ENCODE measurements around the gene CDH15.

CDH15 gene

DNA sequence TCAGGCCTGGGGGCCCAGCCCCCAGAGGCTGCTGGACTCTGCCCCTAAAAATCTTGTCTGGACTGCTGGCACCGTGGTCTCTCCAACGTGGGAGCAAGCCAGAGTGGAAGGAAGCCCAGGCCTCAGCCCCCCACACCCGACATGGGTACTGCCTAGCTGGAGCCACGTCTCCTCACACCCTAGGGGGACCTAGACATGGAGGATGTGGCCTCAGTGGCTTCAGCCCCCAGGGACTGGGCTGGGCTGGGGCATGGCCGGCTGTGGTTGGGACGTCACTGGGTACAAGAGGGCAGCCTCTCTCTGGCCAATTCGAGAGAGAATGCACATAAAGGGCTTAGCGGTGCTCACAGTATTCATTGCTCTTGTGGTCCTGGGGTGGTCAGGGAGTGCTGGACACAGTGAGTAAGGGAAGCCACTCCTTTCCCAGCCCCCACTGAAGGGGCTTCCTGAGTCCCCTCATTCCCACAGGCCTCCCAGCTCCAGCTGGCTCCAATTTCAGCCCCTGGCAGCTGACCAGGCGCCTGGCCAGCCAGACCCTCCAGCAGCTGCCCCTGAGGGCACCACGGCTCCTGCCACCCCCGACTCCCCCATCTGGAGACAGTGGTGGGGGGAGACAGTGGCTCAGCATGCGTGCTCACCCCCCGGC, 1.1 kb downstream of the CDH15 start:
- Histone ChIP-seq H3K4me1 (ENCODE audit: control insufficient read depth, insufficient read depth, low read length, poor library complexity, severe bottlenecking) (peaks cover 18% of the 10 kb centered on the region), H3K4me3 (ENCODE audit: insufficient read depth, low read depth, low read length, poor library complexity, severe bottlenecking) (no peak overlapping the region), H3K27me3 (replicated peaks; ENCODE audit: control insufficient read depth, insufficient read depth, low read length, poor library complexity, severe bottlenecking) (no peaks in the 10 kb centered on the region), H3K27ac (ENCODE audit: insufficient read depth, low read length, poor library complexity, severe bottlenecking) (no peak overlapping the region), H3K36me3 (ENCODE audit: control insufficient read depth, insufficient read depth, low read length) (no peaks in the 10 kb centered on the region), H3K9me3 (ENCODE audit: control insufficient read depth, low read length) (no peaks in the 10 kb centered on the region)
- DNase-seq: no peak

DNA sequence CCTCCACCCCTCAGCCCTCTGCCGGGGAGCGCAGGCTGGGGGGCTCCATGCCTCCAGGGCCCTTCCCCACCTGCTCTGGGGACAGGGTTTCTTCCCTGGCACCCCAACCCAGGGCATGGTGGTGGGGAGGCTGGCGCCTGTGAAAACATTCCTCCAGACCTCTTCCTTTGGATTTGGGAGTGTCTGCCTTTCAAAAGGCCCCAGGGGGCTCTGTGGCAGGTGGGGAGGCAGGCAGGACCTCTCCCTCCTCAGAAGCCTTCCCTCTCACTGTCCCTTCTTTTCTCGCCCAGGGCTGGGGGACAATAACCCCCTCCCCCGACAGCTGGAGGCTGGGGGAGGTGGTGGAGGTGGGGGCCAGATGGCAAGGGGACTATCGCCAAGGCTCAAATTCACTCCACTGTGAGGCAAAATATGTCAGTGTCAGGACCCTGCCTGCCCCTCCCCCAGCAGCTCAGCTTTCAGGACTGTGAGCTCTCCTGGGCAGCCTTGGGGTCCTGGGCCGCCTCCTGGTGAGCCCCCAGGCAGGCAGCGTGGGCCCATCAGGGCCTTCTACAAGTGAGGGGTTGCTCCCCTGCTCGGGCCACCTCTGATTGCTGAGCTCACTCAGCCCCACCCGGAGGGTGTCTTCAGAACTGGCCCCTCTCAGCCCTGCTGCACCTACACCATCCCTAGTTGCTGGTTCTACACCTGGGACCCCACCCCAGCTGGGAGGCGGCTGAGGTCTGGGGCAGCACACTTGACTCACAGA, 1.8 kb downstream of the CDH15 start:
- Histone ChIP-seq H3K4me1 (ENCODE audit: control insufficient read depth, insufficient read depth, low read length, poor library complexity, severe bottlenecking) (peaks cover 15% of the 10 kb centered on the region), H3K4me3 (ENCODE audit: insufficient read depth, low read depth, low read length, poor library complexity, severe bottlenecking) (no peak overlapping the region), H3K27me3 (replicated peaks; ENCODE audit: control insufficient read depth, insufficient read depth, low read length, poor library complexity, severe bottlenecking) (no peaks in the 10 kb centered on the region), H3K27ac (ENCODE audit: insufficient read depth, low read length, poor library complexity, severe bottlenecking) (no peak overlapping the region), H3K36me3 (ENCODE audit: control insufficient read depth, insufficient read depth, low read length) (no peaks in the 10 kb centered on the region), H3K9me3 (ENCODE audit: control insufficient read depth, low read length) (no peaks in the 10 kb centered on the region)
- DNase-seq: no peak

DNA sequence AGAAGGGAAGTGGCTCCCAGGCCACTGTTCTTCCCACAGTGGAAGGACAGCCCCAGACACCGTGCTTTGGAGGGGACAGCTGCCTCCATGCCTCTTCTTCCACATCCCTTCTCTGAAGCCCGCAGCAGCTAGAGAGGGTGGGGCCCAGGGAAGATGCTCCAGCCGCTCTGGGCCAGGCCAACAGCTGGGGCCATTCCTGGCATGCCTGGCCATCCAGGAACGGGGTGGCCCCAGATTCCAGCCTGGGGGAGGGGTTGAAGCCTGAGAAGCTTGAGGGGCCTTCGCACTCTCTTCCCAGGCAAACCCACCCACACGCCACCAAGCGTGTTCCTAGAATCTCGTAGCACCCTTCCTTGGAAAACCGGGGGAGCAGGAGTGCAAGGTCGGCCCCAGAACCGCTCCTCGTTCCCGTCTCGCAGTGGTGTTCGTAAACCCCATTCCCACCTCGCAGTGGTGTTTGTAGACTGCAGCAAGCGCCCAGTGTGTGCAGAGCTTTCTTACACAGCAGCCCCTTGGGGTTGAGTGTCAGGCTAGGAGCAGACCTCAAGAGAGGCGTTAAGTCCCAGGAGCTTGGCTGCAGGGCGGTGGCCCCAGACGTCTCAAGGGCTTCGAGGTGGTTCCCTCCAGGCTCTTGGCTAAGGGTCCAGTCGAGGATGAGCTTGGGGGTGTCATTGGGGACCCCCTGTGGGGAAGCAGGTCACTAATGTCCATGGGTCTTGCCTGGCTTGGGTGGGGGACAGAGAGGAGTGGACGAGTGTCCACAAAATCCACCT, 2.7 kb downstream of the CDH15 start:
- Histone ChIP-seq H3K4me1 (ENCODE audit: control insufficient read depth, insufficient read depth, low read length, poor library complexity, severe bottlenecking) (peaks cover 15% of the 10 kb centered on the region), H3K9me3 (ENCODE audit: control insufficient read depth, low read length) (no peaks in the 10 kb centered on the region), H3K4me3 (ENCODE audit: insufficient read depth, low read depth, low read length, poor library complexity, severe bottlenecking) (no peak overlapping the region), H3K36me3 (ENCODE audit: control insufficient read depth, insufficient read depth, low read length) (no peaks in the 10 kb centered on the region), H3K27me3 (replicated peaks; ENCODE audit: control insufficient read depth, insufficient read depth, low read length, poor library complexity, severe bottlenecking) (no peaks in the 10 kb centered on the region), H3K27ac (ENCODE audit: insufficient read depth, low read length, poor library complexity, severe bottlenecking) (no peak overlapping the region)
- DNase-seq: no peak

DNA sequence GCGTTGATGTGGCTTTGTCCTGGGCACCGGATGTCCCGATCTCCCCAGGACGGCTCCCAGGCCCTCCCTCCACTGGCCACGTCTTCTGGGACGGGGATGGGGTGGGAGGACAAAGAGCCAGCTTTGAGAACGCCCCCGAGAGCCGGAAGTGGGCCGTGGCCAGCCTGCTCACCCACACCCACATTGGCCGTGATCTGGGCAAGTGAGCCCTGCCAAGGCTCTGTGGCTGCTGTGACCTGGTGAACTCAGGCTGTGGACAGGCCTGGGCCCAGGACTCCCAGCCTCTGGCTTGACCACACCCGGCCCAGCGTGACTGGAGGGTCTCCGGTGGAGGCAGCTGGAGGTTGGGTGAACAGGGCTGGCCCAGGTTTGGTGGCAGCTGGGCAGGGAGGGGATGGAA, 3.3 kb downstream of the CDH15 start:
- Histone ChIP-seq H3K4me1 (ENCODE audit: control insufficient read depth, insufficient read depth, low read length, poor library complexity, severe bottlenecking) (peaks cover 15% of the 10 kb centered on the region), H3K27ac (ENCODE audit: insufficient read depth, low read length, poor library complexity, severe bottlenecking) (no peak overlapping the region)

DNA sequence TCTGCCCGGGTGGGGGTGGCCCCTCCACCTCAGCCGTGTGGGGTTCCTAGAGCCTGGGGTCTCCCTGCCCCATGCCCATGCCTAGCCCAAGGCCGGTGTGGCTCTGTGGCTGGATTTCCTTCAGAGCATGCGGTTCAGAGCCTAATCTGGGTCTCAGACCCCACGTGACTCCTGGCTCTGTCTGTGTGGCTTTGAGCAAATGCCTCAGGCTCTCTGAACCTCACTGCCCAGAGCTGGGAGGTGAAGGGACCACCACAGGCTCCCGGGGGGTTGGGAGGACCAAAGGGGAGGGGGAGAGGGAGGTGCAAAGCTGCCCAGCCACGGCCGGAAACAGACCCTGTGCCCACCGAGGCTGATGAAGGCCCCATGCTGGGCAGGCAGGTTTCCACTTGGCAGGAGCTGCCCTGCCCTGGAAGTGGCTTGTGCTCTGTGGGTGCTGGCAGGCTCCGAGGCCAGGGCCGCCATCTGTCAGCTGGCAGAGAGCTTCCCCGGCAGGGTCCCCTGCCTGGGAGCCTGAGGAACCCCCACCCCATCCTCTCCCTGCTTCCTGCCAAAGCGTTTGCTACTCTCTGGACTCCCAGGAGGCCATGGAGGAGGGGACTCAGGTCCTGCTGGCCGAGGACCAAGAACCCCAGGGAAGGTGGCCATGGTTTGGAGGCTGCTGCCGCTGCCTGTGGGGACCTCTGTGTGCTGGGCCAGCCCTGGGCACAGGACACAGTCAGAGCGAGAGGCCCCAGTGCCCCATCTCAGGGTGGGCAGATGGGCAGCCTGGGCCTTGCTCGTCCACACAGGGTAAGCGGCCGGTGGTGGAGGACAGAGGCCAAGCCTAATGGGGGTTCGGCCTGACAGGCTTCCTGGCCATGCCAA, 4.0 kb downstream of the CDH15 start:
- no peak for DNase-seq
- H3K36me3 ChIP-seq (ENCODE audit: control insufficient read depth, insufficient read depth, low read length): no peaks in the 10 kb centered on the region
- H3K9me3 ChIP-seq (ENCODE audit: control insufficient read depth, low read length): no peaks in the 10 kb centered on the region
- no peak overlapping the region for H3K4me3 ChIP-seq (ENCODE audit: insufficient read depth, low read depth, low read length, poor library complexity, severe bottlenecking)
- peaks cover 10% of the 10 kb centered on the region for H3K4me1 ChIP-seq (ENCODE audit: control insufficient read depth, insufficient read depth, low read length, poor library complexity, severe bottlenecking)
- no peaks in the 10 kb centered on the region for H3K27me3 ChIP-seq (replicated peaks; ENCODE audit: control insufficient read depth, insufficient read depth, low read length, poor library complexity, severe bottlenecking)
- H3K27ac ChIP-seq (ENCODE audit: insufficient read depth, low read length, poor library complexity, severe bottlenecking): no peak overlapping the region

More for the DNA sequence above, 3.3 kb downstream of the CDH15 start:
- DNase-seq: no peak
- Histone ChIP-seq H3K4me3 (ENCODE audit: insufficient read depth, low read depth, low read length, poor library complexity, severe bottlenecking) (no peak overlapping the region), H3K27me3 (replicated peaks; ENCODE audit: control insufficient read depth, insufficient read depth, low read length, poor library complexity, severe bottlenecking) (no peaks in the 10 kb centered on the region), H3K36me3 (ENCODE audit: control insufficient read depth, insufficient read depth, low read length) (no peaks in the 10 kb centered on the region), H3K9me3 (ENCODE audit: control insufficient read depth, low read length) (no peaks in the 10 kb centered on the region)

DNA sequence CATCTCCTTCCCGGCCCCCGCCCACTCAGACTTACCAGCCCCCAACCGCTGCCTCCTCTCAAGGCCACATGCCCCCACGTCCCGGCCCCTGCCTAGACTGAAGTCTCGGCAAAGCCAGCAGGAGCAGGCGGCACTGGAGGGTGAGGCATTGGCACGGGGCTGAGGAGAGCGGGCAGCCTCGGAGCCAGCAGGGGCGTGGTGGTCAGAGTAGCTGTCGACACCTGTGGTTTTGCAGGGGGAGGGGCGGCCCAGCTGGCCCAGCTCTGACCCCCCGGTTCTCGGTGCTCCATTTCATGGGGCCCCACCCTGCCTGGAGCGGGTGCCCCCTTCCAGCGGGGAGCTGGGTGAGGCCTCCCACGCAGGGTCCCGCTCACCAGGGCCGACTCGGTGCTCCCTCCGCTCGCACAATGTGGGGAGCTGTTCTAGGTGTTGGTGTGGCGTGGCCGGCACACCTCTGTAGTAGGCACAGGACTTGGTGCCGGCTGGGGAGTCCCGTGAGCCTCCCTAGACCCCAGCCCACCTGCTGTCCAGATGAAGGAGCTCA, 4.7 kb downstream of the CDH15 start:
- no peak for DNase-seq
- Histone ChIP-seq H3K4me3 (ENCODE audit: insufficient read depth, low read depth, low read length, poor library complexity, severe bottlenecking) (no peak overlapping the region), H3K4me1 (ENCODE audit: control insufficient read depth, insufficient read depth, low read length, poor library complexity, severe bottlenecking) (peaks cover 4% of the 10 kb centered on the region), H3K36me3 (ENCODE audit: control insufficient read depth, insufficient read depth, low read length) (no peaks in the 10 kb centered on the region), H3K27ac (ENCODE audit: insufficient read depth, low read length, poor library complexity, severe bottlenecking) (no peak overlapping the region), H3K27me3 (replicated peaks; ENCODE audit: control insufficient read depth, insufficient read depth, low read length, poor library complexity, severe bottlenecking) (no peaks in the 10 kb centered on the region), H3K9me3 (ENCODE audit: control insufficient read depth, low read length) (no peaks in the 10 kb centered on the region)

DNA sequence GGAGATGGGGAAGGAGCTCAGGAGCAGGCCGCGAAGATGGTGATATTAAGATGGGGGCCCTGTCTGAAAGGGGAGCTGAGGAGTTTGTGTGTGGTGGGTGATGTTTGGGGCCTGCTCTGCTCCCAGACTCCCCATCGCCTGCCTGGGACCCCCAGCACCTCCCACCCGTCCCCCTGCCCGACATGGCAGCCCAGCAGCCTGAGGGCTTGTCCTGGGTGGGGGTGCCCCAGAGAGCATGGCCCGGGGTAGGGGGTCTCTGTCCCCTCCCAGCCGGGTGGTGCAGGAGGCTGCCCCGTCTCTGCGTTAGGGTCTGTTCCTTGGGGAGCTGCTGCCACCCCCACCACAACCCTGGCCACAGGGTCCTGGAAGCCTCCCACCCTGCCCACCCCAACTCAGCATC, 5.2 kb downstream of the CDH15 start:
- Histone ChIP-seq H3K27me3 (replicated peaks; ENCODE audit: control insufficient read depth, insufficient read depth, low read length, poor library complexity, severe bottlenecking) (no peaks in the 10 kb centered on the region), H3K36me3 (ENCODE audit: control insufficient read depth, insufficient read depth, low read length) (no peaks in the 10 kb centered on the region), H3K27ac (ENCODE audit: insufficient read depth, low read length, poor library complexity, severe bottlenecking) (no peak overlapping the region), H3K4me1 (ENCODE audit: control insufficient read depth, insufficient read depth, low read length, poor library complexity, severe bottlenecking) (peaks cover 2% of the 10 kb centered on the region), H3K9me3 (ENCODE audit: control insufficient read depth, low read length) (no peaks in the 10 kb centered on the region), H3K4me3 (ENCODE audit: insufficient read depth, low read depth, low read length, poor library complexity, severe bottlenecking) (no peak overlapping the region)
- no peak for DNase-seq

DNA sequence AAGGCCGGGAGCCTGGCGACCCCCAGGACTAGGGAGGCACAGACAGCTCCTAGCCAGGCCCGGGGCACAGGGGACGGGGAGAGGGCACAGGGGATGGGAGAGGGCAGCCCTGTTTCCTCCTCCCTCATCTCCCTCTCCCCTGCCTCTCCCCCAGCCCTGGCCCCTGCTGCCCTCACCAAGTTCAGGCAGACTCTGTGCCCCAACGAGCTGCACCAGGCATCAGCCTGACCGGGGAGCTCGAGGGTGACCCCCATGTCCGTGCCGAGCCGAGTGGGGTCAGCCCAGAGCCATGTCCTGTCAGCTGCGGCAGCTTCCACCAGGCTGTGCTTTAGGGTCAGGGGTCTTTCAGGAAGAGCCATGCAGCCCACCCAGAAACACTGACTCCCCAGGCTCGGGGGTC, 6.0 kb downstream of the CDH15 start:
- H3K27ac ChIP-seq (ENCODE audit: insufficient read depth, low read length, poor library complexity, severe bottlenecking): no peak overlapping the region
- H3K4me1 ChIP-seq (ENCODE audit: control insufficient read depth, insufficient read depth, low read length, poor library complexity, severe bottlenecking): no peaks in the 10 kb centered on the region
- no peaks in the 10 kb centered on the region for H3K36me3 ChIP-seq (ENCODE audit: control insufficient read depth, insufficient read depth, low read length)
- no peak overlapping the region for H3K4me3 ChIP-seq (ENCODE audit: insufficient read depth, low read depth, low read length, poor library complexity, severe bottlenecking)
- H3K27me3 ChIP-seq (replicated peaks; ENCODE audit: control insufficient read depth, insufficient read depth, low read length, poor library complexity, severe bottlenecking): no peaks in the 10 kb centered on the region
- DNase-seq: no peak
- no peaks in the 10 kb centered on the region for H3K9me3 ChIP-seq (ENCODE audit: control insufficient read depth, low read length)

DNA sequence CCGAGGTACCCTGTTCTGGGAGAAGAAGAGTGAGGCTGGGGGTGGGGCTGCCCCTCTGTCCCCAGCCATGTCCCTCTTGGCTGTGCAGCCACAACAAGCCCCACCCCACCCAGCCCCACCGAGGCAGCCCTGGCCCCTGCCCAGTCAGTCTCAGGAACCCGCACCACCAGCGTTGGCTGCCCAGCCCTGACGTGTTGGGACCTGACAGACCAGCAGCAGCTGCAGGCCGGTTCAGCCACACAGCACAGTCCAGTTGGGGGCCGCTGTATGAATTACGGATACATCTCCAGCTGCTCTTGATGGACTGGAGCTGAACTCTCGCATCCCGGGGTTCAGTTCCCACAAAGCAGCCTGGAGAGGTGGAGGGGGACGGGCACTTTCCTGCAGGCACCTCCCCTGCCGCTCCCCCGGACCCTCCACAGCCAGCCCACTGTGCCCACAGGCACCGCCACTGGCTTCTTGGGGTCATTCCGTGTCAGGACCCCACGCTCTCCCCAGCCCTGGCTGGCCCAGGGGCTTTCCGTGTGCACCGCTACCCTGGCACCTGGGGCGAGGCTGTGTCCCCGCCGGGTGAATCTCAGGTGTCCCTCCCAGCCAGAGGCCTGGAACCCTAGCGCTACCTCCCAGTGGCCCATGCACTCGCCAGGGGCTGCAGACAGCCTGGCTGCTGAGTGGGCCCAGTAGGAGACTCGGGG, 7.1 kb downstream of the CDH15 start:
- no peaks in the 10 kb centered on the region for H3K27me3 ChIP-seq (replicated peaks; ENCODE audit: control insufficient read depth, insufficient read depth, low read length, poor library complexity, severe bottlenecking)
- H3K27ac ChIP-seq (ENCODE audit: insufficient read depth, low read length, poor library complexity, severe bottlenecking): no peak overlapping the region
- H3K4me1 ChIP-seq (ENCODE audit: control insufficient read depth, insufficient read depth, low read length, poor library complexity, severe bottlenecking): no peaks in the 10 kb centered on the region
- H3K9me3 ChIP-seq (ENCODE audit: control insufficient read depth, low read length): no peaks in the 10 kb centered on the region
- no peak for DNase-seq
- H3K4me3 ChIP-seq (ENCODE audit: insufficient read depth, low read depth, low read length, poor library complexity, severe bottlenecking): no peak overlapping the region
- no peaks in the 10 kb centered on the region for H3K36me3 ChIP-seq (ENCODE audit: control insufficient read depth, insufficient read depth, low read length)

Data from effector memory CD4-positive, alpha-beta T cell (primary cell).